ENCODE results near the gene TEKT5. TPM values are rescaled to one million over a fixed set of nuclear protein-coding genes. Genes with fewer than 3 reads are reported as not detected.

TEKT5 gene
- total RNA-seq, 1 experiment from 2014 or later, result not detected

GRCh38 chr16:10665166-10665565, 29.6 kb downstream of the TEKT5 start:
- Mint-ChIP-seq H3K4me1 (ENCODE audit: insufficient read depth, unreplicated experiment) (no peaks in the 10 kb centered on the region), H3K36me3 (ENCODE audit: insufficient read depth, unreplicated experiment) (no peaks in the 10 kb centered on the region), H3K4me3 (ENCODE audit: unreplicated experiment) (no peak overlapping the region), H3K27me3 (ENCODE audit: insufficient read depth, unreplicated experiment) (peaks cover 26% of the 10 kb centered on the region), H3K9me3 (ENCODE audit: unreplicated experiment) (no peaks in the 10 kb centered on the region), H3K27ac (ENCODE audit: low read depth, unreplicated experiment) (no peak overlapping the region)
- CTCF ChIA-PET, result interaction anchor here (0.9 to 1.3 kb wide), 3 partner anchors 47 to 150 kb away, joined by 3 to 4 read pairs (median 3); no protein-coding TSS in a partner anchor
- POLR2A ChIA-PET, result no interaction called here
- BruUV-seq (replicated peaks), result no TSS peak
- intact Hi-C loops (cut with micrococcal nuclease), result no loop called here
- no peak for DNase-seq (ENCODE audit: unreplicated experiment)
- TF ChIP-seq CTCF (IDR thresholded peaks at IDR 0.05; ENCODE audit: unreplicated experiment), result no peak

- Mint-ChIP-seq H3K4me3 (ENCODE audit: unreplicated experiment) (no peak overlapping the region), H3K27me3 (ENCODE audit: insufficient read depth, unreplicated experiment) (peaks cover 26% of the 10 kb centered on the region), H3K27ac (ENCODE audit: low read depth, unreplicated experiment) (no peak overlapping the region), H3K9me3 (ENCODE audit: unreplicated experiment) (no peaks in the 10 kb centered on the region), H3K36me3 (ENCODE audit: insufficient read depth, unreplicated experiment) (no peaks in the 10 kb centered on the region), H3K4me1 (ENCODE audit: insufficient read depth, unreplicated experiment) (no peaks in the 10 kb centered on the region)
- ChIA-PET POLR2A (no interaction called here), CTCF (interaction anchor here (0.9 to 1.3 kb wide), 3 partner anchors 47 to 150 kb away, joined by 3 to 4 read pairs (median 3); no protein-coding TSS in a partner anchor)
- TF ChIP-seq CTCF (IDR thresholded peaks at IDR 0.05; ENCODE audit: unreplicated experiment), result no peak
- no TSS peak for BruUV-seq (replicated peaks)
- DNase-seq (ENCODE audit: unreplicated experiment), result no peak
- intact Hi-C loops (cut with micrococcal nuclease), result no loop called here
Measured at GRCh38 chr16:10664720-10665126, 30.0 kb downstream of the TEKT5 start.

GRCh38 chr16:10663744-10664143, 31.0 kb downstream of the TEKT5 start:
- intact Hi-C loops (cut with micrococcal nuclease), result no loop called here
- Mint-ChIP-seq H3K9me3 (ENCODE audit: unreplicated experiment) (no peaks in the 10 kb centered on the region), H3K4me1 (ENCODE audit: insufficient read depth, unreplicated experiment) (no peaks in the 10 kb centered on the region), H3K36me3 (ENCODE audit: insufficient read depth, unreplicated experiment) (no peaks in the 10 kb centered on the region), H3K27me3 (ENCODE audit: insufficient read depth, unreplicated experiment) (peaks cover 26% of the 10 kb centered on the region), H3K4me3 (ENCODE audit: unreplicated experiment) (no peak overlapping the region), H3K27ac (ENCODE audit: low read depth, unreplicated experiment) (no peak overlapping the region)
- DNase-seq (ENCODE audit: unreplicated experiment), result no peak
- ChIA-PET CTCF (interaction anchor here (1.3 kb wide), 1 partner anchor 72 kb away, joined by 3 read pairs; no protein-coding TSS in a partner anchor), POLR2A (no interaction called here)
- no peak for TF ChIP-seq CTCF (IDR thresholded peaks at IDR 0.05; ENCODE audit: unreplicated experiment)
- BruUV-seq (replicated peaks), result no TSS peak

GRCh38 chr16:10663146-10663545, 31.6 kb downstream of the TEKT5 start:
- Mint-ChIP-seq H3K4me3 (ENCODE audit: unreplicated experiment) (no peak overlapping the region), H3K4me1 (ENCODE audit: insufficient read depth, unreplicated experiment) (no peaks in the 10 kb centered on the region), H3K27ac (ENCODE audit: low read depth, unreplicated experiment) (no peak overlapping the region), H3K36me3 (ENCODE audit: insufficient read depth, unreplicated experiment) (no peaks in the 10 kb centered on the region), H3K27me3 (ENCODE audit: insufficient read depth, unreplicated experiment) (peaks cover 26% of the 10 kb centered on the region), H3K9me3 (ENCODE audit: unreplicated experiment) (no peaks in the 10 kb centered on the region)
- TF ChIP-seq CTCF (IDR thresholded peaks at IDR 0.05; ENCODE audit: unreplicated experiment), result no peak
- intact Hi-C loops (cut with micrococcal nuclease), result no loop called here
- BruUV-seq (replicated peaks), result no TSS peak
- ChIA-PET POLR2A (no interaction called here), CTCF (interaction anchor here (0.6 kb wide), 3 partner anchors 40 to 148 kb away, joined by 3 to 4 read pairs (median 3); no protein-coding TSS in a partner anchor)
- no peak for DNase-seq (ENCODE audit: unreplicated experiment)
